Stimulated activated naive B cell treated with anti-CD40 and anti-IgM and Interleukin-4, amounts not matched to agents 10 μg/mL and 1 μg/mL and 100 μg/mL, for 72 hours (primary cell): ENCODE measurements around the gene MS4A4A.
"Not testable (repeated sequence)": the region's sequence is repeated elsewhere in the genome, so short reads cannot be mapped to it uniquely, and the experiment has no call there.

Source experiments
- ATAC-seq, 2 donors: fragments of 150-1000 bp; cut with Tn5 transposase; replicated peaks; 2 replicates each; pipeline ENCODE4 v1.10.0; 2021; ENCODE audit warnings: moderate library complexity in 1 of 2
- DNase-seq: peaks from one replicate; pipeline ENCODE4 v3.0.0; 2021
- H3K27ac Mint-ChIP-seq: one replicate; pipeline ENCODE4 v1.8.0; 2022; ENCODE audit warnings: mild to moderate bottlenecking, mixed read lengths
- H3K27me3 Mint-ChIP-seq, 2 donors: one replicate each; pipeline ENCODE4 v1.8.0; 2022; ENCODE audit warnings: mixed read lengths in 2 of 2
- H3K36me3 Mint-ChIP-seq, 2 donors: one replicate each; pipeline ENCODE4 v1.8.0; 2022; ENCODE audit warnings: mixed read lengths in 2 of 2, mild to moderate bottlenecking in 1 of 2
- H3K4me1 Mint-ChIP-seq, 2 donors: one replicate each; pipeline ENCODE4 v1.8.0; 2022; ENCODE audit warnings: mixed read lengths in 2 of 2, mild to moderate bottlenecking in 1 of 2
- H3K4me3 Mint-ChIP-seq, 2 donors: one replicate each; pipeline ENCODE4 v1.8.0; 2022; ENCODE audit warnings: mild to moderate bottlenecking in 2 of 2, mixed read lengths in 2 of 2, moderate library complexity in 1 of 2
- H3K9me3 Mint-ChIP-seq, 2 donors: one replicate each; pipeline ENCODE4 v1.8.0; 2022; ENCODE audit warnings: mixed read lengths in 2 of 2, mild to moderate bottlenecking in 1 of 2

Gene MS4A4A

DNA sequence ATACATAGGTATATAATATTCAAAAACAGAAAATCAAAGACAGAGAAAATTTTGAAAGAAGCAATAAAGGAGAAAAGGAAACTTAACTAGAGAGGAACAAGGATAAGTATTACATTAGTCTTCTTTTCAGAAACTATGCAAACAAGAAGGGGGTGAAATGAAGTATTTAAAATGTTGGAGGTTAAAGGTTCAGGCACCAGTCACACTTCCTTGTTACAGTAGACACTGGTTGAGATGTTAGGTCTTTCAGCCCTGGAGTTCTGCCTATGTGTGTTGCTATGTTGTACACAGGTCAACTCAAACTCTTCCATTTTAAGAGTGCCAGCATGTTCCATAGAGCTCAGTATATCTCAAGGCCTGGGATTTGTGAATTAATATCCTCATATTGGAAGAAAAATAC, 6.0 kb upstream of the MS4A4A start:
- Mint-ChIP-seq H3K4me1 (peaks cover 15 to 28% of the 10 kb centered on the region in 2 donors), H3K27ac (no peak overlapping the region), H3K9me3 (peaks cover 0 to 3% of the 10 kb centered on the region in 2 donors), H3K4me3 (no peak overlapping the region), H3K27me3 (no peaks in the 10 kb centered on the region), H3K36me3 (no peaks in the 10 kb centered on the region)
- ATAC-seq, result peak in 1 of 2 donors; percentile 33
- no peak for DNase-seq

GRCh38 chr11:60281485-60281884, 1.0 kb downstream of the MS4A4A start:
- DNase-seq (no peak), ATAC-seq (no peak)
- Mint-ChIP-seq H3K9me3 (peaks cover 0 to 2% of the 10 kb centered on the region in 2 donors), H3K4me3 (no peak overlapping the region), H3K36me3 (no peaks in the 10 kb centered on the region), H3K27me3 (no peaks in the 10 kb centered on the region), H3K4me1 (peaks cover 16 to 17% of the 10 kb centered on the region in 2 donors), H3K27ac (no peak overlapping the region)

DNA sequence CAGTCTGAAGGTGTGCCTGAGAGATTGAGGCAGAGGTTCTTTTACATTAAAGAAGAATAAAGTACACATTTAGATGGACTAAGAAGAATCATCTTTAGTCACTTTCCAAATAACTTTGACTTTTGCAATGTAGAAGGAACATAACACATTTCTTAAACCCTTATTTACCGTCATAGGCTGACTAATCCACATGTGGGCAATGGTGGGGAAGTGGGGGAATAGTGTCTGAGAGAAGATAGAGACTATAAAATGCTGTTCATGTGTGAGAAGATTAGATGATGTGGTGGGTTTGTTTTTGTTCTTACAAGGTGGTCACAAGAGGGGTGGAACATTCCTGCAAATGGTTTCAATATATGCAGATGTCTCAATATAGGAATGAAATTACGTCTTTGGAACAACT, 1.8 kb downstream of the MS4A4A start:
- Mint-ChIP-seq H3K27ac (no peak overlapping the region), H3K9me3 (no peaks in the 10 kb centered on the region), H3K36me3 (no peaks in the 10 kb centered on the region), H3K27me3 (no peaks in the 10 kb centered on the region), H3K4me3 (no peak overlapping the region), H3K4me1 (peaks cover 16 to 17% of the 10 kb centered on the region in 2 donors)
- no peak for ATAC-seq
- DNase-seq, result no peak

DNA sequence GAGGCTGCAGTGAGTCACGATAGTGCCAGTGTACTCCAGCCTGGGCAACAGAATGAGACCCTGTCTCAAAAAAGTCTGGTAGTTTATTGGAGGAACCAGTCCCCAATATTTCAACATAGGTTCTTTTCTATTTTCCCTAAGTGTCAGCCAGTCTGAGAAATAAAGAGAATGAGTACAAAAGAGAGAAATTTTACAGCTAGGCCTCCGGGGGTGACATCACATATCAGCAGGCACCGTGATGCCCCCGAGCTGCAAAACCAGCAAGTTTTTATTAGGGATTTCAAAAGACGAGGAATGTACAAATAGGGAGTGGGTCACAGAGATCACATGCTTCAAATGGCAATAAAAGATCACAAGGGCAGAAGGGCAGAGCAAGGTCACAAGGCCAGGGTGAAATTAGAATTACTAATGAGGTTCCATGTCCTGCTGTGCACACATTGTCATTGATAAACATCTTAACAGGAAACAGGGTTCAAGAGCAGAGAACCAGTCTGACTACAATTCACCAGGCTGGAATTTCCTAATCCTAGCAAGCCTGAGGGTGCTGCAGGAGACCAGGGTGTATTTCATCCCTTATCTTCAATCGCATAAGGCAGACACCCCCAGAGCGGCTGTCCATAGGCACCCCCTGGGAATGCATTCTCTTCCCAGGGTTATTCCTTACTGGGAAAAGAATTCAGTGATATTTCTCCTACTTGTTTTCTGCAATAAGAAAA, 5.1 kb downstream of the MS4A4A start:
- peaks cover 13% of the 10 kb centered on the region in 2 donors for H3K4me1 Mint-ChIP-seq
- H3K4me3 Mint-ChIP-seq, DNase-seq, H3K9me3 Mint-ChIP-seq, ATAC-seq, H3K27me3 Mint-ChIP-seq, H3K36me3 Mint-ChIP-seq: not testable (repeated sequence)
- H3K27ac Mint-ChIP-seq, result peak overlapping the region; percentile 2

DNA sequence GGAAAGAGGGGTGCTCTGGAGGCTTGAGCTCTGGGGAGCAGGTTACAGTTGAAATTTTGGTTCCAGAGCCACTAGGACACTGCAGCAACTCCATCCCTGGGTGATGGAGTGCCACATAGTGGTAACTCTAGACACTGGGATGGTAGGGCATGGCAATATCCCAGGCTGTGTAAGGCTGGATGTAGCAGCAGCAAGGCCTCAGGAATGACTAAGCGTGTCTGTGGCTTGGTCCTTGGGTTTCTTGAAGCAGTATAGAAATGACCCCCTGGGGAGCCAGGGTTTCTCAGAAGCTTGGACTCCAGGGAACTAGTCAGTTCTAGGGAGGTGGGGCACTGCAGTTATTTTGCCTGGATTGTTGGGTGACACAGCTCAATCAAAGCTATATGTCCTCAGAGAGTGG, 8.1 kb downstream of the MS4A4A start:
- H3K27ac Mint-ChIP-seq, result peak overlapping the region; percentile 11
- H3K36me3 Mint-ChIP-seq, result peaks cover 0 to 7% of the 10 kb centered on the region in 2 donors
- DNase-seq (no peak), ATAC-seq (no peak)
- no peaks in the 10 kb centered on the region for H3K27me3 Mint-ChIP-seq
- H3K4me1 Mint-ChIP-seq, result peaks cover 0 to 5% of the 10 kb centered on the region in 2 donors
- peaks cover 5 to 9% of the 10 kb centered on the region in 2 donors for H3K9me3 Mint-ChIP-seq
- no peak overlapping the region for H3K4me3 Mint-ChIP-seq

DNA sequence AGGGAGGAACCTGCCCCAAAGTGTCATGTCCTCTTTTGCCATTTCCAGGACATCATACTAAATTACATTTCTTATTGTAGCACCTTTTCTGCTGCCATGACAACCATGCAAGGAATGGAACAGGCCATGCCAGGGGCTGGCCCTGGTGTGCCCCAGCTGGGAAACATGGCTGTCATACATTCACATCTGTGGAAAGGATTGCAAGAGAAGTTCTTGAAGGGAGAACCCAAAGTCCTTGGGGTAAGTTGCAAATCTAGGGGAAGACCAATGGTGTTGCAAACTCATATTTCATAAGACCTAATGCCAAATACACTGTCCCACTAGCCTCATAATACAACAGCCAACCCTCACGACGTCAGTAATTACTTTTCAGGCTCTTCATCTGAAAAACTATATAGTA, 11.7 kb downstream of the MS4A4A start:
- Mint-ChIP-seq H3K4me3 (no peak overlapping the region), H3K9me3 (peaks cover 5 to 9% of the 10 kb centered on the region in 2 donors), H3K27me3 (peaks cover 0 to 5% of the 10 kb centered on the region in 2 donors), H3K4me1 (peaks cover 0 to 5% of the 10 kb centered on the region in 2 donors), H3K27ac (no peak overlapping the region), H3K36me3 (peaks cover 0 to 7% of the 10 kb centered on the region in 2 donors)
- no peak for DNase-seq
- no peak for ATAC-seq

GRCh38 chr11:60301178-60301577, 20.7 kb downstream of the MS4A4A start:
- no peak overlapping the region for H3K4me3 Mint-ChIP-seq
- H3K36me3 Mint-ChIP-seq, result no peaks in the 10 kb centered on the region
- peaks cover 0 to 5% of the 10 kb centered on the region in 2 donors for H3K27me3 Mint-ChIP-seq
- ATAC-seq, result no peak
- peaks cover 3% of the 10 kb centered on the region in 2 donors for H3K4me1 Mint-ChIP-seq
- no peak for DNase-seq
- H3K9me3 Mint-ChIP-seq, result no peaks in the 10 kb centered on the region
- no peak overlapping the region for H3K27ac Mint-ChIP-seq

- not testable (repeated sequence) for H3K27me3 Mint-ChIP-seq, DNase-seq, H3K36me3 Mint-ChIP-seq, H3K27ac Mint-ChIP-seq, H3K4me3 Mint-ChIP-seq, H3K9me3 Mint-ChIP-seq, ATAC-seq
- peaks cover 8 to 10% of the 10 kb centered on the region in 2 donors for H3K4me1 Mint-ChIP-seq
Observed at GRCh38 chr11:60301884-60302283, 21.4 kb downstream of the MS4A4A start.

DNA sequence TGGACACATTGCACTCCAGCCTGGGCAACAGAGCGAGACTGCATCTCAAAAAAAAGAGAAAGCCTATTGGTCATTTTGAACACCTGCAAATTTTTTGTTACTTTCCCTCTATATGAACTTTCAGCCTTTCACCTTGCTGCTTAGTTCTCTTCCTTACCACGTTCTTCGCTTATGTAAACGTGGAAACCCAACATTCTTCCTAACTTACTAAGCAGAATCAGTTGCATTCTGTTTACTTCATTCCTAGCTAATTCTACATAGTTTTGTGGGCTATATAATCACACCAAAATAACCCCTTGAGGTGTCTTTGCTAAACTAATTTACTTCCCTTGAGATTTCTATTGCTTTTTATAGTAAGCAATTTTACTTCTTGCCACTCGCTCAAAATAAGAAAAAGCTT, 23.2 kb downstream of the MS4A4A start:
- DNase-seq (no peak), ATAC-seq (no peak)
- H3K27me3 Mint-ChIP-seq, result no peaks in the 10 kb centered on the region
- peaks cover 17 to 28% of the 10 kb centered on the region in 2 donors for H3K4me1 Mint-ChIP-seq
- H3K9me3 Mint-ChIP-seq, result no peaks in the 10 kb centered on the region
- H3K27ac Mint-ChIP-seq, result no peak overlapping the region
- H3K36me3 Mint-ChIP-seq, result peaks cover 0 to 3% of the 10 kb centered on the region in 2 donors
- H3K4me3 Mint-ChIP-seq, result no peak overlapping the region

DNA sequence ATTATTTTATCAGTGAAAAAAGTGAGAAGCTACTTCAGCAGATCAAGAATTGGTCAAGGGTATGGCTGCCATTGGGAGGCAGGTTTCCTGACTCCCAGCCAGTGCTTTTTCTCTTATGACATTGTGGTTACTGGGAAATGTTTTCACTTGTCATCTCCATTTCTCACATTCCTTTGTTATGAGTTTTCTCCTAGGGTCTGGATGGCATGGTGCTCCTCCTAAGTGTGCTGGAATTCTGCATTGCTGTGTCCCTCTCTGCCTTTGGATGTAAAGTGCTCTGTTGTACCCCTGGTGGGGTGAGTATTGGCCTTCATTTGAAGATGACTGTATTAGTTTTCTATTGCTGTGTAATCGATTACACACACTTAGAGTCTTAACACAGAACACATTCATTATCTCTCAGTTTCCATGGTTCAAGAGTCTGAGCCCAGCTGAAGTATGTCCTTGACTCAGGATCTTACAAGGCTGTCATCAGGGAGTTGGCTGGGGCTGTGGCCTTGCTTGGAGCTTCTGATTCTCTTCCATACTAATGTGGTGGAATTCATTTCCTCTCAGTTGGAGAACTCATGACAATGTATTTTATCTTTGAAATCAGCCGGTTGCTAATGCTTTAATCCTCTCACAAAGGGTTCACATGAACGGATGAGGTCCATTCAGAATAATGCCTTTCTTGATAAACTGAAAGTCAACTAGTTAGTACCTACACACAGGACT, 25.6 kb downstream of the MS4A4A start:
- Mint-ChIP-seq H3K4me3 (no peak overlapping the region), H3K4me1 (peaks cover 27 to 47% of the 10 kb centered on the region in 2 donors), H3K27me3 (no peaks in the 10 kb centered on the region), H3K36me3 (peaks cover 0 to 6% of the 10 kb centered on the region in 2 donors), H3K27ac (peak overlapping the region; percentile 76), H3K9me3 (no peaks in the 10 kb centered on the region)
- DNase-seq (no peak), ATAC-seq (no peak)

- peak overlapping the region in 1 of 2 donors; percentile 10 for H3K4me3 Mint-ChIP-seq
- peaks cover 29 to 47% of the 10 kb centered on the region in 2 donors for H3K4me1 Mint-ChIP-seq
- ATAC-seq (peak; percentile 62 to 64), DNase-seq (peak; percentile 10)
- peaks cover 0 to 6% of the 10 kb centered on the region in 2 donors for H3K36me3 Mint-ChIP-seq
- H3K9me3 Mint-ChIP-seq, result no peaks in the 10 kb centered on the region
- peak overlapping the region; percentile 91 for H3K27ac Mint-ChIP-seq
- H3K27me3 Mint-ChIP-seq, result no peaks in the 10 kb centered on the region
Observed at GRCh38 chr11:60307507-60308195, 27.2 kb downstream of the MS4A4A start.

GRCh38 chr11:60310407-60310998, 30.0 kb downstream of the MS4A4A start:
- H3K4me3 Mint-ChIP-seq, result peak overlapping the region; percentile 7 to 34
- peaks cover 0 to 6% of the 10 kb centered on the region in 2 donors for H3K36me3 Mint-ChIP-seq
- peak overlapping the region; percentile 85 for H3K27ac Mint-ChIP-seq
- H3K4me1 Mint-ChIP-seq, result peaks cover 31 to 54% of the 10 kb centered on the region in 2 donors
- peak; percentile 52 for DNase-seq
- no peaks in the 10 kb centered on the region for H3K27me3 Mint-ChIP-seq
- no peaks in the 10 kb centered on the region for H3K9me3 Mint-ChIP-seq
- ATAC-seq, result peak; percentile 78

DNA sequence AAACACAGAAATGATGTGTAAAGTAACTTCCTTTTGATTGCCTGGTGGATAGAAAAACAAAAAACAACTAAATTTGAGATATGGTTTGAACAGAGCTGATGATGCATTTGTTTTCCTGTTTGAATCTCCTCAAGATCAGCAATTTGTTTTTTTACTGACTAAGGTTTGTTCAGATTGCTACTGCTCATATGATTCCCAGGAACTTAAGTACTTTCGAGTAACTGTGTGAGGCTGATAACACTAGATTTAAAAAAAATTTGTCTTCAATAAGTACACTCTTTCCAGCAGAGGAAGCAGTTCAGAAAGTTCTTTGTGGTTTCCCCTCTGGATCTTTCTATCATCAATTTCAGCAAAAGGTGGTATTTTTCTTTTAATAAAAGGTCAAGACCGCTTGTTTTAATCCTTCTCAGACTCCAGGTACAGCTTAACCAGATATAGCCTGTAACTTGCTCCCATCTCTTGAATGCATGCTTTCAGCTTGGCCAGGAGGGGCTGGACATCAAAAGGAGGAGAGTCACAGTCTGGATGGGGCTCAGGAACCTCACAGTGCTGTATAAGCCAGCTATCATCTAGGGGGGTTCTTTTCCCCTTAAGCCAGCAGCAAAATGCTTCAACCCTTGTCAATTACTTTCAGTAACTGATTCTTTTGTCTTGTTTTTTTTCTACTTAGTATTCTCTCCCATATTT, 34.3 kb downstream of the MS4A4A start:
- no peak overlapping the region for H3K4me3 Mint-ChIP-seq
- H3K27ac Mint-ChIP-seq, result no peak overlapping the region
- ATAC-seq (no peak), DNase-seq (no peak)
- no peaks in the 10 kb centered on the region for H3K27me3 Mint-ChIP-seq
- H3K9me3 Mint-ChIP-seq, result peaks cover 8 to 10% of the 10 kb centered on the region in 2 donors
- H3K4me1 Mint-ChIP-seq, result peaks cover 14 to 20% of the 10 kb centered on the region in 2 donors
- peaks cover 0 to 12% of the 10 kb centered on the region in 2 donors for H3K36me3 Mint-ChIP-seq

- no peak overlapping the region for H3K4me3 Mint-ChIP-seq
- no peak overlapping the region for H3K27ac Mint-ChIP-seq
- DNase-seq, result no peak
- H3K27me3 Mint-ChIP-seq, result no peaks in the 10 kb centered on the region
- ATAC-seq, result no peak
- peaks cover 13 to 16% of the 10 kb centered on the region in 2 donors for H3K9me3 Mint-ChIP-seq
- peaks cover 0 to 14% of the 10 kb centered on the region in 2 donors for H3K36me3 Mint-ChIP-seq
- peaks cover 8 to 9% of the 10 kb centered on the region in 2 donors for H3K4me1 Mint-ChIP-seq
Observed at GRCh38 chr11:60315871-60316270, 35.4 kb downstream of the MS4A4A start.
